ENCODE data around the gene NSUN5.
"Not testable (repeated sequence)": the region's sequence is repeated elsewhere in the genome, so short reads cannot be mapped to it uniquely, and the experiment has no call there.

The NSUN5 gene

DNA sequence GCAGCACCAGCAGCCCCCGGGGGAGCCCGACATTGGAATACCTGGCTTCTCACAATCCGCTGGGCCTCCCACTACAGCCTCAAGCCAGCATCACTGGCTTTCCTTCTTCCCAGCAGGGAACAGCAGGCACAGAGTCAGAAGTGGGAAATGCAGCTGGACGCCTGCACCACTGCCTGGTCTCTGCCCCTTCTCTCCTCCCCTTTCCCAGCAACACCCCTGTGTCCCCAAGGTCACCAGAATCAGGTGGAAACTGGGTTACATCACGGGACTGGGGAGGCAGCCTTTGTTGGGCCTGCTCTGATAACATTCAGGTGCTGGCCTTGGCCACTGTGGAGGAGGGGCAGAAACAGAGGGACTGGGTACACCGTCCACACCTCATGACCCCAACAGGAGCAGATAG lies 16.8 kb upstream of the NSUN5 start:
- DNase-seq (ENCODE audit: low spot score): not testable (repeated sequence)

DNA sequence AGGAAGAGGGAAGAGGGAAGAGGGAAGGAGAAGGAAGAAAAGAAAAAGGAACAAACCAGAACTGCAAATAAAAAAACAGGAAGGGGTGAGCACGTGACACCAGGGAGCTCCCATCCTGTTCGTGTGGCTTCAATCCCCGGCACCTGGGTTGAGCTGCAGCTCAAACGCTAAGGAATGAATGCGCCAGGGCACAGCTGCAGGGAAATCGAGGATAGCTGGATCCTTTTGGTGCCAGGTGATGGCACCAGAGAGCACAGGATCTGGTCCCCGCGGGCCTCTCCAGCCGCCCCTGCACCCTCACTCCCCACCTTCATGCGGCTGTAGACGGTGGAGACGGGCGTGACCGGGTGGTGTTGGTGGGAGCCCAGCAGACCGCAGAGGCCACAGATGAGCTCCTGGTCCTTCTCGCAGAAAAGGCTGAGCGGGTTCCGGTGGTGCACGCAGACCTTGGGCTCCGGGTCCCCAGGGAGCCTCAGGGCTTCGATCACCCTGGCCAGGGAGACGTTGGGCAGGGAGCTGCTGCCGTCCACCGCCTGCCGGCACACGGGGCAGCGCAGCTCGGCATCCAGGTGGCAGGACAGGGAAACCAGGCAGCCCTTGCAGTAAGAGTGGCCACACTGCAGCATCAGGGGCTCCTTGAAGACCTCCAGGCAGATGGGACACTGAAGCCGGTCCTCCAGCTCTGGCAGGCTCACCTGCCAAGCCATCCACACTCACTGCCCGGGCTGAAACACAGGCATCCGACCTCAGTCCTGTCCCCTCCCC lies 15.6 kb upstream of the NSUN5 start:
- DNase-seq (ENCODE audit: low spot score): peak; percentile 84

DNA sequence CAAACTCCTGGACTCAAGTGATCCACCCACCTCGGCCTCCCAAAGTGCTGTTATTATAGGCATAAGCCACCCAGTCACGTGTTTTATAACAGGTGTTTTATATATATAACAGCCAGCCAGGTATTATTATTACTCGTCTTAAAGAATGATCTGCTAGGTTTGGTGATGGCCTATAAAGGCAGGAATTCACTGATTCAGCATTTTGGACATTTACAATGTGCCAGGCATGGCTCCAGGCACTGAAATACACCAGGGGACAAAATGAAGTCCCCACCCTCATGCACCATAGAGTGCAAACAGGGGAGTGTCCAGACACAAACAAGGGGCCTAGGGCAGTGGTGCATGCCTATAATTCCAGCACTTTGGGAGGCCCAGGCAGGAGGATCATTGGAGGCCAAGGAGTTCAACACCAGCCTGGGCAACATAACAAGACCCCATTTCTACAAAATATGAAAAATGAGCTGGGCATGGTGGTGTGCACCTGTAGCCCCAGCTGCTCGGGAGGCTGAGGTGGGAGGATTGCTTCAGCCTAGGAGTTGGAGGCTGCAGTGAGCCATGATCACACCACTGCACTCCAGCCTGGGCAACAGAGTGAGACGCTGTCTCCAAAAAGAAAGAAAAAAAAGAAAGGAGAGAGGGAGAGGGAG lies 14.9 kb upstream of the NSUN5 start:
- DNase-seq (ENCODE audit: low spot score): not testable (repeated sequence)

DNA sequence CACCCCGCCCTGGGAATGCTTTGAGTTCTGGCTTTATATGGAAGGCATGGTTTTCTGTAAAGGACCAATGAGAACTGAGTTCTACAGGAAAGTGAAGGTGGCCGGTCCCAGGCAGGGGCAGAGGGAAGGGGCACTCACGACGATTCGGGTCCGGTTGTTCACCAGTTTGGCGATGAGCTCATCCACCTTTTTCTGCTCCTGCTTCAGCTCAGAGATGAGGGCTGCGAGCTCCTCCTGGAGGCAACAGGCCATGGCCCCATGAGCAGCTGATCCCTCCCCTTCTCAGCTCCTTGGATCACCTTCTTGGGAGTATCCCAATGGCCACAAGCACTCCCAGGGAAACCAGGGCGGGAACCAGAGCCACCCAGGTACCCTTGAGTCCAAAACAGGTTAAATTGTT lies 11.4 kb upstream of the NSUN5 start:
- not testable (repeated sequence) for DNase-seq (ENCODE audit: low spot score)

DNA sequence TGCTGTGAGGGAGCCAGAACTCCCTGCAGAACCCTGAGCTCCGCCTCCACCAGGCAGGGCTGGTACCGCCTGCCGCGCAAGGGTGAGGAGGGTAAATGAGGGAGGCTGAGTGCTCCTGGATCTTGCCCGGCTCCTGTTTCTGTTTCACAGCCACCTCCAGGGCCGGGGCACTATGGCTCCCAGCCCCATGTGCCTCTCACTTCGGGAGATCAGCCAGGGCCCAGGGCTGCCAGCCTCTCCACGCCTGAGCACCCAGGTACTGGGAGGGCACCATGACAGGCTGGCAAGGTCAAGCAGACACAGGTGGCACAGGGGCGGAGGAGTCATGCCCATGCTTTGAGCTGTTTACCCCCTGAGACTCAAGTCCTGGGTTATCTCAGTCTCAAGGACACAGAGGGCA lies 10.9 kb upstream of the NSUN5 start:
- DNase-seq (ENCODE audit: low spot score): not testable (repeated sequence)

DNA sequence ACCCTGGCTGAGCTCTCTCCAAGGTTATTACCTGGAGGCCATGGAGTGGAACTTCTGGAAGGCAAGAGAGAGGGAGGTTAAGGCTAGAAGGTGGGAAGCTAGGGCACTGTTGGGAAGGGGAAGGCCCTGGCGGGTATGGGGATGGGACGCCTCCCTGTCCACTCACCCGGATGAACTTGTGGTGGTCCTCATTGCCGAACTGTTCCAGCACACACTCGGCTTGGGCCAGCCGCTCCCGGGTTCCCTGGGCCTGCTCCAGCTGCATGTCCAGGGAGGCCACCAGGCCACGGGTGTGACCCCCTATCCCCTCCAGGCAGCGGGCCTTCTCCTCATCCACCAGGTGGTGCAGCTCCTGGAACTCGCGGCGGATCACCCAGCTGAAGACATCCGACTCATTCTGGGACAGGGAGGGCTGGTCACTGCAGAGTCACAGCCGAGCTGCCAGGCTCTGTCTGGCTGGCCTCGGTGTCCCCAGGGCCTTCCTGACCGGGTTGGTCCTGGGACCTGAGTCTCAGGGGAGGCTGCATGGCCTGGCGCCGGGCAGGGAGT lies 10.1 kb upstream of the NSUN5 start:
- DNase-seq (ENCODE audit: low spot score): not testable (repeated sequence)

DNA sequence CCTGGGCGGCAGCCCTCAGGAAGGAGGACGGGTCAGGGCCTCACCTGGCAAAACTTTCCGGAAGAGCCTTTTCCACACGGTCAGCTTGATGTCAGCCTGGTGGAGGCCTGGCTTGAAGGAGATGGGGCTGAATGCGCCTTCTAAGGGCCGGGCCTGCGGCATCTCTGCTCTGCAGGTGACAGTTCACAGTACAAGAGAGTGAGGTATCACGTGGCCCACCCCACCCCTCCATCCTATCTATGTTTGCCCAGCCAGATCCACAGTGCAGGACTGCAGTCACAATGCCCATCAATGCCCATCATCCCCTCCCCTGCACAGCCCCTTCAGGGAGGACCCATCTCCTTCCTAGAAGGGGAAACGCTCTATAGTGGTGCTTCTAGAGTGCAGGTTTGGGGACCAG lies 7.9 kb upstream of the NSUN5 start:
- DNase-seq (ENCODE audit: low spot score): no peak

DNA sequence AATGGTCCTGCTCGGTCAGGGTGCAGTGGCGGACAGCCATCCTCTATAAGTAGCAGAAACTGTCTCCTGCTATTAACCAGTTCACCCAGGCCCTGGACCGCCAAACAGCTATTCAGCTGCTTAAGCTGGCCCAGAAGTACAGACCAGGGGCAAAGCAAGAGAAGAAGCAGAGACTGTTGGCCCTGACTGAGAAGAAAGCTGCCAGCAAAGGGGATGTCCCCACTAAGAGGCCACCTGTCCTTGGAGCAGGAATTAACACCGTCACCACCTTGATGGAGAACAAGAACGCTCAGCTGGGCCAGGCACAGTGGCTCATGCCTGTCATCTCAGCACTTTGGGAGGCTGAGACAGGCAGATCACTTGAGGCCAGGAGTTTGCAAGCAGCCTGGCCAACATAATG lies 5.6 kb upstream of the NSUN5 start:
- no peak for DNase-seq (ENCODE audit: low spot score)

DNA sequence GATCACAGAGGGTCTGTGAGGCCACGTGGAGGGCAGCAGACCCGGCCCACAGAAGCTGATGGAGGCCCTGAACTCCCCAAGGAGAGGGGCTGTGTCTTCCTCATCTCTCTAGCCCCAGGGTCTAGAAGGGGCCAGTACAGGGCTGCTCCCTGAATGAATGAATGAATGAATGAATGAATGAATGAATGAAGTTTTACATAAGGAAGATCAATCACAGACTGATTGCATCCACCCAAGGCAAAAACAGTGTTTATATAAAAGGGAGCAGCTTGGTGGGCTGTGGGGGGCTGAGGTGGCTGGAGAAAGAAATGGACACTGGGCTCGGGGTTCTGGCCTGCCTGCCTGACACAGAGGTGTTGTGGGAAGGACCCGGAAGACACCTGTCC lies 4.9 kb upstream of the NSUN5 start:
- DNase-seq (ENCODE audit: low spot score): no peak

DNA sequence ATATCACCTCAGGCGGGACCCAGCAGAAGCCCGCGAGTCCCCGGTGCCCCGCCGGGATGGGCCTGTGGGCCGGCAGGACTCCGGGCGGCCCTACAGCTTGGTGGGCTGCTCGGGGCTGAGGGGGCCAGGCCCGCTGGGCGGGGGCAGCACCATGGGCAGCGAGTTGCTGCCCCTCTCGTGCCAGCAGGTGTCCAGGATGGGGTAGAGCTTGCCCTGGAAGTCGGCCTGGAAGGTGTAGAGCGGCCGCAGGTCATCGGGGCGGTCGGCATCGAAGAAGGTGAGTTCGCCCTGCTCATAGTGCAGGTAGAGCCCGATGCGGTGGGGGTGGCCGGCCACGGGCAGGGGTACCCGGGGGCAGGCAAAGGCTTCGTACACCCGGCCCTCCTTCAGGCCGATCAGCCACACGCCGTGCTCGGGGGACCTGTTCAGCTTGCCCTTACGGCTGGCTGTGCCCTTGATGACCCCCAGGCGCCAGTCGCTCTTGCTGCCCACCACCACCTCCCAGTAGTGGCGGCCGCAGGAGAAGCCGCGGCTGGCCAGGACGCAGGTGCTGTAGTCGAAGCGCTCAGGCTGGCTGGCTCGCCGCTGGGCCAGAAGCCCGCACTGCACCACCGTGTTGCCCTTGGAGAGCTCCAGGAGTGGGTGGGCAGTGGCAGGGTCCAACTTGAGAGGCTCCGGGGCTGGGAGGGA lies 4.3 kb upstream of the NSUN5 start:
- no peak for DNase-seq (ENCODE audit: low spot score)

DNA sequence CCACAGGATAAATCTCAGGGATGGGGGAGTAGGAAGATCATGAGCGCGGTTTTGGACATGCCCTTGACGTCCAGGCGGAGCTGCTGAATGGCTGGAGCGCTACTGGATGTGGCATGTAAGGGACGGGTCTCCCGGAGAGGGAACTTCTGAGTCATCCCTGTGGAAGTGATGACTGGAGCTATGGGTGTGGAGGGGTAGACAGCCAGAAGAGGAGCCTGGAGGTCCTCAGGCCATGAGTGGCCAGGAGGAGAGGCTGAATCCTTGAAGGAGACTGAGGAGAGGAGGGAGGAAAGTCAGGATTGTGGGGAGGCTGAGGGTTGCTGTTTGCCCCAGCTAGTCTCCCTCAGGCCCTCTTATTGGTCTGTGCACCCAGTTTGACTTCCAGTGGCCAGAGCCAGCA lies 2.8 kb upstream of the NSUN5 start:
- DNase-seq (ENCODE audit: low spot score): not testable (repeated sequence)

DNA sequence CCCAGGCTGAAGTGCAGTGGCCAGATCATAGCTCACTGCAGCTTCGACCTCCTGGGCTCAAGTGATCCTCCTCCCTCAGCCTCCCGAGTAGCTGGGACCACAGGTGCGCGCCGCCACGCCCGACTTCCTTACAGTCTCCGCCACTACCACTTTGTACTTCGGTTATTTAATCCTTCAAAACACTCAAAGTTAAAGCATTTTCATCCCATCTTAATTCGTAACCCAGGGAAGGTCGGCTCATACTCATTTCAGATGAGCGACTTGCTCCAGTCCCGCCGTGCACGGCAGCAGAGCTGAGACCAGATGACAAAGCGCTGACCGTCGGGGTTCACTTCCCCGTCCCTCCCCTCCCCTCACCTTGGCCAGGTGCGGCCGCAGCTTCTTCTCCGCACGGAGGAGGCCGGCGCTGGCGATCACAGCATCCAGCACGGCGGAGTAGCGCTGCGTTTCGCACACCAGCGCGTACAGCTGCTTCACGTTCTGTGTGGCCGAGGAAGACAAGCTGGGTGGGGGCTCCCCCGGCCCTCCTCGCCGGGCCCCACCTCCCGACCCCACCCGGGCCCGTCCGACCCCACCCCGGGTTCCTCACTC lies 457 bp downstream of the NSUN5 start:
- DNase-seq (ENCODE audit: low spot score): no peak

DNA sequence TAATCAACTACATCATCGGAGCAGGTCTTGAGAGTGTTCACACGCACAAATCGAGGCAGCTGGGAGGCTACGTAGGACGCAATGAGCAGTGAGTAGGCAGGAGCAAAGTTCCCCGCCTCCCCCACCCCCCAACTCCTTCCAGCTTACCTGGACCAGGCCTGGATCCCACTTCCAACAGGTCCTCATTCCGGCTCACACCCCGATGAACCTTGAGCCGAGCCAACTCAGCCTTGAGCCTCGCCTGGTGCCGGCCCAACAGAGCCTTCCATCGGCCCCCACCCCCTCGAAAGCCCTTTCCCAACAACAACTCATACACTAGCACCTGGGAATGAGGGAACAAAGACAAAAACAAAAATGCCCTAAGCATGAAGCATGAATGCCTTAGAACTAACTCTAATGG lies 1.2 kb downstream of the NSUN5 start:
- no peak for DNase-seq (ENCODE audit: low spot score)

DNA sequence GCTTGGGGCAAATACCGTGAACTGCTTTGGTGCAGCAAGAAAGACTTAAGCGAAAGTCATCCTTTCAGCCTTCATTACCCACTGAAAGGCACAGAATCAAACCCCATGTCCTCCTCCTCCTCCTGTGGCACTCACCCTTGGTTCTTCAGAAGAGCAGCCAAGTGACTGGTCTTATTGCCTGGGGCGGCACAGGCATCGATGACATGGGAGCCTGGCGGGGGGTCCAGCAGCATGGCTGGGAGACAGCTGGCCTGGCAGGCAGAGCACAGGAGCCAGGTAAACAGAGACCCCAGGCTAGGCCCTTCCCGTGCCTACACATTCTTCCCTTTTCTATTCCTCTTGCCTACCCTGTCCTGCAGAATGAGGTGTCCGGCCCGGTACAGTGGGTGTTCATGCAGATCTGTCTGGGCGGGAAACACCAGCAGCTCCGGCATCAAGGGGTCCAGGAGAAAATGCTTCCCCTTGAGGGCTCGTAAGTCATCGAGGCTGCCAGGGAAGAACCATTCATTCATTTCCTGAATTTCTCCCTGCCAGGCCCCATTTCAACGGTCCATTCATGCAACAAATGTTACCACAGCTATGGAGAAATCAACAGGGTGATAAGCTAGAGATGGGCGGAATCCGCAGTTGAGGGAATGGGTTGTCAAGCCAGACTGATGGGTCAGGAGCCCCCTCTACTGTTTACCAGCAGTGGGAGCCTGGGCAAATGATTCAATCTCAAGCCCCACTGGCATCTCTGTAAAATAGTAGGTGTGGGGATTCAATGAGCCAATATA lies 3.8 kb downstream of the NSUN5 start:
- not testable (repeated sequence) for DNase-seq (ENCODE audit: low spot score)

DNA sequence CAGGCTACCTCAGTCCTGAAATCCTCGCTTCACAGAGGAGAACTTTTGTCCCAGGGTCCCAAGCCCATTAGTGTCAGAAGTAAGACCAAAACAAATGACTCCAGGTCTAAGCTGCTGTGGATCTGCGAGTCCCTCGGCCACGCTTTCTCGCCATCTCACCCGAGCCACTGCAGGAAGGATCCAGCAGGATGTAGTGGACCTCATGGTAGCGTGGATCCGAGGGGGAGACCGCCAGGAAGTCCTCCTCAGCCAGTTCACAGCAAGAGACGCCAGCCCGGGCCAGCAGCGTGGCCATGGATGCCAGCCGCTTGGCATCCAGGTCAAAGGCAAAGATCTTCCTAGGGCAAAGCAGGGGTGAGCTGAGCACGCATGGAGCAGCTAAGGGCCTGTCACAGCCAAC lies 4.6 kb downstream of the NSUN5 start:
- no peak for DNase-seq (ENCODE audit: low spot score)

DNA sequence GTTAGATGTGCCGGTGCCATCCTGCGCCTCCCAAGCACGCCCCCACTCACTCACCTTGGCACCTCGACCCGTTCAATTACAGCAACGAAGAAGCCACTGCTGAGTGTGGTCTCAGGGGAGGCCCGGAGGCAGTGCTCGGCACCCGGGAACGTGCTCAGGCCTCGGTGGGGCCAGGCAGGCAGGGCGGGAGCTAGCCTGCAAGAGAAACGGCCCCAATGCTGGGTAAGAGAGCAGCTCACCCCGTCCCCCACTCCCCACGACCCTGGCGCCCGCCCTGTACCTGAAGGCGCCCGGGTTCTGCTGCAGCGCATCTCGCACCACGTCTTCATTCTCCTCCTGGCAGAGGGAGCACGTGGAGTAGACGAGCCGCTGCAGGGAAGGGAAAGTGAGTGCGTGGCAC lies 5.1 kb downstream of the NSUN5 start:
- DNase-seq (ENCODE audit: low spot score): no peak

DNA sequence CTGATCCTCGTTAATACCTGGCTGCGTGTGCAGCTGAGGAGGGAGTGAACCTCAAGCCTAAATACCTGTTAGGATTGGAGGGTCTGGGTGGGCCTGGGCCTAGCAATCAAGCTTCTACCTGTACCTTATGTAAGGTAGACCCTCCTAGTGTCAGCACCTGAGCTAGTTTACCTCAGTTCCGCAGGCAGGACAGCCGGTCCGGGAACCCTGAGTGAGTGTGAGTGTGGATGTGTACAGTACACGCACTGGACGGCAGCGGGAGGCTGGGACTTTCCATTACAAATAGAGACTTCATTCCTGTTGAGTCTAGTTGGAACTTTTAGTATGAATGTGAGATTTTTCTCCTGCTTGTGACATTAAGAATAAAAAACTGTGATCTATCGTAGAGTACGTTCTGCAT lies 5.8 kb downstream of the NSUN5 start:
- not testable (repeated sequence) for DNase-seq (ENCODE audit: low spot score)

DNA sequence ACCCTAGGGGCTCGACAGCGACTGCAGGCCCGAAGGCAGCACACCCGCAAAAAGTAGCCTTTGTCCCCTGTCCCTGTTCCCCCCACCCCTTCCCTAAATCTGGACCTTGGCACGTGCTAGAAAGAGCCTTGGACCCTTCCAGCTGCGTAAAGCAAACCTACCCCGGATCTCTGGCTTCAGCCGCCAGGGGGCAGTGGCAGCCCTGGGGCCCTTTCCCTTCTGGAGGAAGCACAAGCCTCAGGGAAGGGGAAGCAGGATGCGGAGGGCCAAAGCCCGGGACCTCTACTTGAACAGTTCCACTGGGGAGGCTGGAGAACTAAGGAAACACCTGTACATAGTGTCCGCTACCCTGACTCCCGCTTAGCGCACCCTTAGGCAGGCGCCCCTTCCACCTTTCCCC lies 7.5 kb downstream of the NSUN5 start:
- DNase-seq (ENCODE audit: low spot score): not testable (repeated sequence)

DNA sequence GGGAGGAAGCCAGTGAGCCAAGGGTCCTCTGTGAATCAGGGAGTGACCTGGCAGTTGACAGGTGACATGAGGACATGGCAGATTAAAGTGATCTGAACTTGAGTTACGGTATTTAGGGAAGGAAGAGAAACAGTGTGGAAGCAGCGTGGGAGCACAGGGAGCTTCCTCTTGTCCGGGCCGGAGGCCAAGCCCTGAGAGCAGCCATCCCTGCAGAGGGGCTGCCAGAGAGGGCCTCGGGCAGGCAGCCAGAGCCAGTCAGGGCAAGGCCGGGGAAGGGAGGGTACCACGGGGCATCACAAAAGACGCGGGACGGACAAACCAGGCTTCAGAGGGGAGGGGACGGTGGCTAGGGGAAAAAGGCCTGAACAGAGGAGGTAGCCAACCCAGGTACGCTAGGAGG lies 8.8 kb downstream of the NSUN5 start:
- not testable (repeated sequence) for DNase-seq (ENCODE audit: low spot score)

DNA sequence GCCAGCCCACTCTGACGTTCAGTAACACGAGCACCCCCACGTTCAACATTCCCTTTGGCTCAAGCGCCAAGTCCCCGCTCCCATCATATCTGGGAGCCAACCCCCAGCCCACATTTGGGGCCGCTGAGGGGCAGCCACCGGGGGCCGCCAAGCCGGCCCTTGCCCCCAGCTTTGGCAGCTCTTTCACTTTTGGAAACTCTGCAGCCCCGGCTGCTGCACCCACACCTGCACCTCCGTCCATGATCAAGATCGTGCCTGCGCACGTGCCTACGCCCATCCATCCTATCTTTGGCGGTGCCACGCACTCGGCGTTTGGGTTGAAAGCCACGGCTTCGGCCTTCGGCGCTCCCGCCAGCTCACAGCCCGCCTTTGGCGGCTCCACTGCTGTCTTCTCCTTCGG lies 10.9 kb downstream of the NSUN5 start:
- not testable (repeated sequence) for DNase-seq (ENCODE audit: low spot score)

DNA sequence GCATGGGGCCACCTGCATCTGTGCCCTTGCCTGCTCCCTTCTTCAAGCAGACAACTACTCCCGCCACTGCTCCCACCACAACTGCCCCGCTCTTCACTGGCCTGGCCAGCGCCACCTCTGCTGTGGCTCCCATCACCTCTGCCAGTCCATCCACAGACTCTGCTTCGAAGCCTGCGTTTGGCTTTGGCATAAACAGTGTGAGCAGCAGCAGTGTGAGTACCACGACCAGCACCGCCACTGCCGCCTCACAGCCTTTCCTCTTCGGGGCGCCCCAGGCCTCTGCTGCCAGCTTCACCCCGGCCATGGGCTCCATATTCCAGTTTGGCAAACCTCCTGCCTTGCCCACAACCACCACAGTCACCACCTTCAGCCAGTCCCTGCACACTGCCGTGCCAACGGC lies 11.4 kb downstream of the NSUN5 start:
- DNase-seq (ENCODE audit: low spot score): not testable (repeated sequence)

DNA sequence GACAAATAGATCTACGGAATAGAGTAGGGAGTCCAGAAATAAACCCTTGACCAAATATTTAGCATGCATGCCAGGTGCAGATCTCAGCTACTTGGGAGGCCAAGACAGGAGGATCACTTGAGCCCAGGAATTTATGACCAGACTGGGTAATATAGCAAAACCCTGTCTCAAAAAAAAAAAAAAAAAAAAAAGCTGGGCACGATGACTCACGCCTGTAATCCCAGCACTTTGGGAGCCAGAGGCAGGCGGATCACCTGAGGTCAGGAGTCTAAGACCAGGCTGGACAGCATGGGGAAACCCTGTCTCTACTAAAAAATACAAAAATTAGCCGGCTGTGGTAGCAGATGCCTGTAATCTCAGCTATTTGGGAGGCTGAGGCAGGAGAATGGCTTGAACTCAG lies 31.4 kb downstream of the NSUN5 start:
- DNase-seq (ENCODE audit: low spot score): not testable (repeated sequence)
